ENCODE measurements around the gene SKP1. TPM values are rescaled to one million over a fixed set of nuclear protein-coding genes. Genes with fewer than 3 reads are reported as not detected.
"Not testable (repeated sequence)": the region's sequence is repeated elsewhere in the genome, so short reads cannot be mapped to it uniquely, and the experiment has no call there.

The SKP1 gene
- total and polyA plus RNA-seq, 4 donors, result 129 to 407 (median 253) TPM

- Histone ChIP-seq H3K36me3 (ENCODE audit: control insufficient read depth in 4 of 4, insufficient read depth in 3 of 4, low read depth in 1 of 4, low read length in 3 of 4) (peaks cover 10 to 58% (median 50%) of the 10 kb centered on the region in 4 donors), H3K9ac (ENCODE audit: low read depth in 1 of 2, low read length in 2 of 2) (no peak overlapping the region), H3K27ac (ENCODE audit: low read depth in 1 of 2, low read length in 2 of 2) (no peak overlapping the region), H3K4me1 (ENCODE audit: control insufficient read depth in 4 of 4, insufficient read depth in 4 of 4, low read length in 3 of 4) (peaks cover 4 to 11% (median 7%) of the 10 kb centered on the region in 4 donors), H3K4me3 (ENCODE audit: low read depth in 1 of 3, low read length in 3 of 3) (no peak overlapping the region), H3K9me3 (ENCODE audit: control insufficient read depth in 4 of 4, low read length in 3 of 4) (no peaks in the 10 kb centered on the region), H3K27me3 (ENCODE audit: control insufficient read depth in 4 of 4, insufficient read depth in 4 of 4, low read length in 3 of 4) (no peaks in the 10 kb centered on the region)
- TF ChIP-seq HNF4G (IDR thresholded peaks at IDR 0.05), result no peak
- no peak for TF ChIP-seq RXRA (IDR thresholded peaks at IDR 0.05)
- no peak for TF ChIP-seq FOXA1 (IDR thresholded peaks at IDR 0.05)
- TF ChIP-seq YY1 (IDR thresholded peaks at IDR 0.05), result no peak
- TF ChIP-seq TAF1 (conservative IDR thresholded peaks at IDR 0.05), result no peak
- TF ChIP-seq CTCF (IDR thresholded peaks at IDR 0.05; ENCODE audit: low read depth, low read length, missing input control), result no peak
- TF ChIP-seq ZBTB33 (IDR thresholded peaks at IDR 0.05), result no peak
- TF ChIP-seq MAX (IDR thresholded peaks at IDR 0.05), result no peak
- no peak for TF ChIP-seq HNF4A (conservative IDR thresholded peaks at IDR 0.05)
- no peak for TF ChIP-seq REST (IDR thresholded peaks at IDR 0.05)
- TF ChIP-seq SP1 (IDR thresholded peaks at IDR 0.05), result no peak
- WGBS, result 95% methylated on average over 1 of the region's 1 CpG
- no peak for DNase-seq (ENCODE audit: low spot score)
Measured at GRCh38 chr5:134153657-134154056, 23.1 kb downstream of the SKP1 start.

- H3K9ac ChIP-seq (ENCODE audit: low read depth in 1 of 2, low read length in 2 of 2), result no peak overlapping the region
- no peak for TF ChIP-seq ATF3 (IDR thresholded peaks at IDR 0.05)
- no peak for TF ChIP-seq CTCF (IDR thresholded peaks at IDR 0.05; ENCODE audit: low read depth, low read length, missing input control)
- no peak for TF ChIP-seq MAX (IDR thresholded peaks at IDR 0.05)
- TF ChIP-seq RXRA (IDR thresholded peaks at IDR 0.05), result no peak
- TF ChIP-seq ZBTB33 (IDR thresholded peaks at IDR 0.05), result no peak
- no peak for TF ChIP-seq FOXA2 (IDR thresholded peaks at IDR 0.05)
- no peak for TF ChIP-seq HNF4G (IDR thresholded peaks at IDR 0.05)
- no peaks in the 10 kb centered on the region for H3K27me3 ChIP-seq (ENCODE audit: control insufficient read depth in 4 of 4, insufficient read depth in 4 of 4, low read length in 3 of 4)
- 98% methylated on average over 3 of the region's 3 CpGs for WGBS
- H3K4me1 ChIP-seq (ENCODE audit: control insufficient read depth in 4 of 4, insufficient read depth in 4 of 4, low read length in 3 of 4), result peaks cover 4 to 11% (median 7%) of the 10 kb centered on the region in 4 donors
- peaks cover 13 to 55% (median 46%) of the 10 kb centered on the region in 4 donors for H3K36me3 ChIP-seq (ENCODE audit: control insufficient read depth in 4 of 4, insufficient read depth in 3 of 4, low read depth in 1 of 4, low read length in 3 of 4)
- DNase-seq (ENCODE audit: low spot score), result no peak
- H3K27ac ChIP-seq (ENCODE audit: low read depth in 1 of 2, low read length in 2 of 2), result no peak overlapping the region
- H3K9me3 ChIP-seq (ENCODE audit: control insufficient read depth in 4 of 4, low read length in 3 of 4), result no peaks in the 10 kb centered on the region
- H3K4me3 ChIP-seq (ENCODE audit: low read depth in 1 of 3, low read length in 3 of 3), result no peak overlapping the region
Measured at GRCh38 chr5:134153241-134153640, 23.5 kb downstream of the SKP1 start.

GRCh38 chr5:134152173-134152832 is 24.4 kb downstream of the SKP1 start:
- WGBS, result 96% methylated on average over 15 of the region's 15 CpGs
- H3K9me3 ChIP-seq (ENCODE audit: control insufficient read depth in 4 of 4, low read length in 3 of 4); H3K27me3 ChIP-seq (ENCODE audit: control insufficient read depth in 4 of 4, insufficient read depth in 4 of 4, low read length in 3 of 4); H3K9ac ChIP-seq (ENCODE audit: low read depth in 1 of 2, low read length in 2 of 2); H3K27ac ChIP-seq (ENCODE audit: low read depth in 1 of 2, low read length in 2 of 2); DNase-seq (ENCODE audit: low spot score); H3K4me3 ChIP-seq (ENCODE audit: low read depth in 1 of 3, low read length in 3 of 3): not testable (repeated sequence)
- H3K36me3 ChIP-seq (ENCODE audit: control insufficient read depth in 4 of 4, insufficient read depth in 3 of 4, low read depth in 1 of 4, low read length in 3 of 4), result peaks cover 11 to 55% (median 40%) of the 10 kb centered on the region in 4 donors
- H3K4me1 ChIP-seq (ENCODE audit: control insufficient read depth in 4 of 4, insufficient read depth in 4 of 4, low read length in 3 of 4), result peaks cover 4 to 11% (median 7%) of the 10 kb centered on the region in 4 donors

Measured in liver (tissue), 9 donors.